ENCODE measurements around the gene IQSEC2.

Gene IQSEC2

DNA sequence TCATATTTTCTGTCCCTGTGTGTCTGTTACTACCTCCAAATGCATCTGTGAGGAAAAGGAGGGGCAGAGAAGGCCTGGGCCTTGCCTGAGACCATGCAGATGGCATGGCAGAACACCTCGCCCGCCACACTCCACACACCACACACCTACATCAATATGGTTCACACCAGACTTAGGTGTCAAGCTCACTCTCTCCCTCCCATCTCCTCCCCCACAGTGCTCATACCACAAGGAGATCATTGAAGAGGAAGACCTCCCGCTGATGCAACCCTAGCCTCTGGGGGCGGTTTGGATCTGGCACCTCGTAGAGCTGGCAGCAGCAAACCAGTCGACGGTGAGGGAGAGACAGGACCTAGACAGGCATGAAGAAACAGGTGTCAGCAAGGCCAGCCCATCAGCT is 39.8 kb downstream of the IQSEC2 start:
- DNase-seq, result no peak

DNA sequence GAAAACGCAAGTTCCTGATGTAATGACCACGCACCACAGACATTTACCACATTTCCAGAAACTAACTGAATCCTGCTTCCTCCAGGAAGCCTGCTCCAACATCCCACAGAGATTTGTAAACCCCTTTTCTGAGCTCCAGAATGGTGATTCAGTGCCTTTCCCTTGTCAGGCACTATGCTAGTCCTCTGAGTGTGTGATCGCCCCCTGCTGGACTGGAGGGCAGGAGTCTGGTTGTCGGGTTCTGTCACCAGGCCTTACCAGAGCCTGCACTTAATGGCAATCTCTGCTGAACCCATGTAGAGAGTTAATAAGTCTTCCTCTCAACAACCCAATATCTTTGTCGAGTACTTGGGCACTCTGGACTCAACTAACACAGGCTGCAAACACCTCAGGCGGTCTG is 41.9 kb downstream of the IQSEC2 start:
- DNase-seq, result no peak

DNA sequence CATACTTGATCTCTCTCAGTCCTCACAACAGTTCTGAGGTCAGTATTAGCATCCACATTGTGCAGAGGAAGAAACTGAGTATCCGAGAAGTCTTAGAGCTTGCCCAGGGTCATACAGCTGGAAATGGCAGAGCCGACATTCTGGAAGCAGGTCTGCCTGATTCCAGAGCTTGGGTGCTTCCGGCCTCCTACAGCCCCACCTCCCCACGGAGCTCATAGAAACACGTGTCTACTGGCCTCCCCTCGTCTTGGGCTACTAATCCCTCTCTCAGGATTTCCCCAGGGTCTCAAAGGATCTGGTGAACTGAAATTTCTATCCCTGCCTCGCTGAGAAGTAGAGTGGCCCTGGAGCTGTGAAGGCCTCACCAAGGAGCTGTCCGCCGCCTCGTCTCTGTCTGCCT is 44.3 kb downstream of the IQSEC2 start:
- DNase-seq, result no peak

DNA sequence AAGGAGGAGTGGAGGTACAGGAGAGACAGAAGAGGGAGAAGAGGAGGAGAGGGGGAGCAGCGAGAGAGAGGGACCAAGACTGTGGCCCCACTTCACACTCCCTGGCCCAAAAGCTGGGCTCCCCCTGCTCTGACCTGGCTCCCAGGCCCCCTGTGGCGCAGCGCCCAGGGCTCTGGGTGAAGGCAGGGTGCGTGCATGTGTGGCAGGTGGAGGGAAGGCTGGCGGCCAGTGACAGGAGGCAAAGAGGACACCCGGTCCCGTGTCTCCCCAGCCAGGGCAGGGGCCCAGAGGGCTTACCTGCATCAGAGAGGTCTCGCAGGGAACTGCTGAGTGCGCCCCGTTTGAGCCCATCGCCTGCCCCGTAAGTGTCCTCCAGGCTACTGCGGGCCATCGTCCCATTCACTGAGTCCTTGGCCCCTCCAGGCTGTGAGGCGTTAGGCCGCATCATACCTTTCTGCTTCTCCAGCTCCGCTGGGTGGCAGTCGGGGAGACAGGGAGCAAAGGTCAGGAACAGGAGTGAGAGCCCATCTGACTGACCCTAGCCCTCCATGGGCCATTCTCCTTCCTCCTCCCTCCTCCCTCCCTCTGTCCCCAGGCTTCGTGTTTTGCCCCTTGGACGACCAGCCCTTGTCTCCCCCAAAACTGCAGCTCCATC is 45.2 kb downstream of the IQSEC2 start:
- DNase-seq, result no peak

DNA sequence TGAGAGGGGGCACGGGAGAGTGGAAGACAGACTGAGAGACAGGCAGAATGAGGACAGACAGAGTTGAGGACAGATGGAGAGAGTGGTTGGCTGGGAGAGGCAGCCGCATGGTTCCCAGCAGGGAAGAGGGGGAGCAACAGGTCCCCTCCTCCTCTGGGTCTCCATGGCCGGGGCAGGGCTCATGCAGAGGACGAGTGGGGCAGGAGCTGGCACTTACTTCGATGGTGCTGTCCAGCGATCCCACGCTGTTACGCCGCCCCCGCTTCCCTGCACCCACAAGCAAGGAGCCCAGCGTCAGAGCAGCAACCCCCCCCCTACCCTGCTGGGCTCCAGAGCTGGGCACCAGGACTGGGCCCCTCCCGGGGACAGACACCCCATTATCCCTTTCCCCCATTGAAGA is 45.8 kb downstream of the IQSEC2 start:
- DNase-seq, result no peak

DNA sequence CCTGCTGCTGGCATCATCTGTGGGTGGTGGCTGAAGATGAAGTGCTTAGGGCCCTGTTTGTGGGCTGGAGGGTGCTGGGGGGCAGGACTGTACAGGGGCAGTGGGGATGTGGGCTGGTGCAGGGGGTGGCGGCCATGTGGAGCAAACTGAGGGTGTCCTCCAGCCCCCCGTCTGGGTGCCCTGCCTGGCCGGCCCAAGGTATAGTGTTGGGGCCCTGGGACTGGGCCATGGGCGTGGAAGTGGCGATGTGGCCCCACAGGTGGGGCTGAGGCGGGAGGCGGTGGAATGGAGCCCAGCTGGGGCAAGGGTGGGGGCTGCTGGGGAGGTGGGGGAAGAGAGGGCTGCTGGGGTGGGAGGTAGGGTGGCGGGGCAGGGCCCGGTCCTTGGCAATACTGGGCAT is 46.9 kb downstream of the IQSEC2 start:
- DNase-seq, result no peak

DNA sequence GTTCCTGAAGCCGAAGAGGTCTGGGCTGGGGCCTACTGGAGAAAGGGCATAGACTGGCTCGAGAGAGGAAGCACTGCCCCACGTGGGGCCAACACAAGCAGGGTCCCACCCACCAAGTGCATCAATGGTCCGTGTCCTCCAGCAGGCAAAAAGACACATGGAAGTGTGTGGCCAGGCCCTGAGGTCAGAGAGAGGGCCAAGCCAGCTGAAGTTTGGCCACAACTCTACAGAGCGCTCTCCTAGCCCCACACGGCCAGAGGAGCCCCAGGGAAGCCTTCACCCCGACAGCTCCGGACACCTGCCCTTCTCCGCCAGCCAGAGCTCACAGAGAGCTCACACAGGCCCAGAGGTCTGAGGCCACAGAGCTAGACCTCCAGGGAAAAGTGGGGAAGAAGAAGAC is 47.8 kb downstream of the IQSEC2 start:
- no peak for DNase-seq

DNA sequence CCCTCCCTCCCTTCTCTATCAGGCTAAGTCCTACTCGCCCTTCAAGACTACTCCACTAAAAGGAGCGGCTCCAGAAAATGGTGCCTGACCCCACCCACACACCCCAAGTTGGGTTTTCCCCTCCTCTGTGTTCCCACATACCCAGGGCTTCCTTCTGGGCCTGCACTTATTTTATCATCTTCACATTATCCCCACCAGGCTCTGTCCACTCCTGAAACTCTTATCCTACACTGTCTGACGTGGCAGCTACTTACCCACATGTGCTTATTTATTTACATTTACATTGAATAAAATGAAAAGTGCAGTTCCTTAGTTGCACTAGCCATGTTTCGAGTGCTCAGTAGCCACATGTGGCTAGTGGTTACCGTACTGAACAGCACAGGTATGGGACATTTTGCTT is 51.3 kb downstream of the IQSEC2 start:
- DNase-seq, result no peak

DNA sequence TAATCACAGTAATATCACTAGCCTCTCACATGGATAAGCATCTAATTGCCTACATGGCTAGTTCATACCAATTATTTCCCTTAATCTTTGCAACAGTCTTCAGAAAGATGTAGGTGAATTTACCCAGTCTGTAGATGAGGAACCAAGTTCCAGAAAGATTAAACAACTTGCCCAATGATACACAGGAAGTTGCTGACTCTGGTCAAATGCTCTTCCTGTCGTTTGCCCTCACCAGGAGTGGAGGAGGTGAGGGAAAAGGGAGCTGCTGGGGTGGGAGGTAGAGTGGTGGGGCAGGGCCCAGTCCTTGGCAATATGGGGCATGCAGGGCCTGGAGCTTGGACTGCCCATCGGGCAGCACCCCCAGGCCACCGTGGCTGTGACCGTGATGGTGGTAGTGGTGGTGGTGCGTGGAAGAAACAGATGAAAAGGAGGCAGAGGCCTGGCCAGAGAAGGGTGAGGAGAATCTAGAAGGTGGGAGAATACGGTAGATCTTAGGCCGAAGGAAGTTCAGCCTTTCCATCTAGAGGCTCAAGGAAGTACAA is 54.1 kb downstream of the IQSEC2 start:
- DNase-seq, result no peak

DNA sequence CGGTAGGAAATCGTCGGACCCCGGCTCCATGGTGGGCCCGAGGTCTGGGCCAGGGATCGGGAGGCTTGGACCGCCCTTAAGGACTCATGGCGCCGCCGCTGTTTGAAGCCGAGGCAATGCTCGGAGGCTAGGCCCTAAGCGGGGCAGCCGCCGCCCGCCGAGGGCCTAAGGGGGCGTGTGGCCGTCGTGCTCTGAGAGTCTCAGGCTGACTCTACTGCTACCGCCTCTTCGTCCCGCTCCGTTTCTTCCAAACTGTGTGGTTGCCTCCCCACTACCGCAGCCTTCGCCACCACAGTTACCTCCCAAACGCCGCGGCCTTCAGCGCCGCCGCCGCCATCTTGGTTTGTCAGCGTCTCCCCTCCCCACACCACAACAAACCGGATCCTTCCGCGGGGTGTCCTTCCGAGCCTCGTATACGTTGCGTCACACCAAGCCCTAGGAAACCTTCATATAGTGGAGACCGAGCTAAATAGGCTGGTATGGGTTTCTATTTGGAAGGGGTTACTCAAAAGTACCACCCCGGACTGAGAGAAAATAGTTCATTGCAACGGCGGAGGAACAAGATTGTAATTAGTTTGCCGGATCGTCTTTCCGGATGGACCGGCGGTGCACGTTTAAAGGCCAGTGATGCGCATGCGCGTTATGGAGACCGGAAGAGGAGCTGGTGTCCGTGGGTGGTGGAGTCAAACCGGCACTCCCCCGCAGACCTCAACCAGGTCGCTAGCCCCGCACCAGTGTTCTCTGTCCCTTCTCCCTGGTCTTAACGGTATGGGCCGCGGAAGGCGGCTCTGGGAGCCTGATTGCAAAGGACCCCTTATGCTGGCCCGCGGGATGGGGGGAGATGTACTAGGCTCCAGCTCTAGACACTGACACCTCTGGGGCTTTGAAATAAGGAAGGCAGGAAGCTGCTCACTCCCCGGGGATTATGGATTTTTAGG is 56.3 kb downstream of the IQSEC2 start, which contains the start of gene KDM5C:
TSS of gene KDM5C (minus strand) at position 348 of the 938 bp plus-strand sequence. CDS start at position 30, 318 bp downstream.
- DNase-seq, result peak; percentile 77

DNA sequence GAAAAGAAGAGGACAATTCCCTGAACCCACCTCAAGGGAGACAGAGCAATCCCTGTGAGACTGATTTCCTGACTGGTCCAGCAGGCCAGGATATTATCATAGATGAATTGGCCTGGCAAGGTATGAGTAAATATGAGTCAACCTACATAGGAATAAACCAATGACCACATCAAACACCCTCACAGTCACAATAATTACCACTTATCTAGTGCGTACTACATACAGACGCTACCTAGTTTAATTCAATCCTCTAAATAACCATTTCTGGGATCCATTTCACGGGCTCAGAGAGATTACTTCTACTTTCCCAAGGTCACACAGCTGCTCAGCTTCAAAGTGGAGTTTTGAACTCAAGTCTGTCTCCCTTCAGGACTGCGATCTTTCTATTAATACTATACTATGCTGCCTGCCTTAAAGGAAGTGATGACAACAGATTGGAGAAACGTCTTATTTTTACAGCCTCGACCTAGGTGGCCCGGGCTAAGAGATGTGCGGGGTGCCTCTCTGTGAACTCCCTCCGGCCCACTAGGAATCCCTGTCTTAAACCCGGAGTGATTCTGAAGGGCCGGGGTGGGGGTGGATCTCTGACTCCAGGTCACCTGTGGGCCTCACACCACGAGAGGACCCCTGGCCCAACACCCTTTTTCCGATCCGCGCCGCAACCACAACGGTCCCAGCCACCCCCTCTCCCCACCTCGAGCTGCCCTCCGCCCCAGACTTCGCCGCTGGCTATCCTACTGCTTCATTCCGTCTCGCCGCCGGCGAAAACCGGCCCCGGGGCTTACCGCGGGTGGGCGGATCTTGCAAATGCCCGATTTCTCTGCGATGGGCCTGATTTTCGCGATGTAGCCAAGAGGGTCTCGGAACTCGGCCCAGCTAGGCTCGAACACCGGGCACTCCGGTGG is 57.2 kb downstream of the IQSEC2 start:
- no peak for DNase-seq

DNA sequence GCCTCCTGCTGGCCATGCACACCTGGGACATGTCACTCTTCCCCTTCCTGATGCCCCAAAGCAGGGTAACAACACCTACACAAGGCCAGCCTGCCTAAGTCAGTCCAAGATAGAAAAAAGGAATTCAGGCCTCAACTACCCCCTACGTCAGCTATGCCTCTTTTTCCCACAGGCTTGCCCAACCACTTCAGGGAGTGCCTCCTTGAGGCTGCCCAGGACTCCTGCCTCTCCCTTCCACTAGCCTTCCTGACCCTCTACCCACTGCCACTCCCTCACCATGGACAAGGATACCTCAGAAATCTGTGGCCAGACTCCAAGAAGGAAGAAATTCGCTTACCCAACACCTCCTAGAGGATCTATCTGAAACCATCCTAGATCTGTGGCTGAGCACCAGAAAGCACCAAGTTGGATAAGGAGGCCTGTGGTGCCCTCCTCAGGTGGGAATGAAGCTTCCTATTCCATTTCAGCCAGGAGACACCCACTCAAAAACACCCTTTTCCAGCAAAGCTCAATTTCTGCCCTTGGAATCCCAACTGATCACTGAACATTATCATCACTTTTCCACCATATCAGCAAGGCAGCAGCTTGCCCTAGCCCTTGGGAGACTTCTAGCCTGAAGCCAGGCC is 58.2 kb downstream of the IQSEC2 start:
- DNase-seq, result no peak

Measured in NCI-H2081 treated with DMSO at 0.1 percent for 48 hours (cell line).